Measurements from ENCODE around the gene NDE1.

The NDE1 gene

DNA sequence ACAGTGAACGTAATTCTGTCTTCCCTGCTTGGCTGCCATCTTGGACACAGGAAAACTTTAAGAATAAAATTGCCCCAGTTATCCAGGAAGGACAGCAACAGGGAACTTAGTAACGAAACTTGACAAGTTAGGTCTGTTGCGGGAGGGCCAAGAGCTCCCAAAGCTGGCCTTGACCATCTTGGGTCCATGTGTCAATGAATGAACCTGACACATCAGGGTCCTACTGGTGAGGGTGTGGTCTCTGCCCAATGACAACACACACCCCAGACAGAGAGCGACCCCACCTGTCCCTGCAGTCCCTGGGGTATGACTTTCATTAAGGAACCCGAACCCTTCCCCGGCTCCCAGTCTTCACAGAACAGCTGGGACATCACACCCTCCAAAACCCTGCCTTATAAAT, 96.3 kb downstream of the NDE1 start:
- H4K20me1 ChIP-seq (ENCODE audit: insufficient read depth): no peaks in the 10 kb centered on the region
- no peaks in the 10 kb centered on the region for H3K79me2 ChIP-seq (ENCODE audit: insufficient read depth, low read depth)
- no peaks in the 10 kb centered on the region for H3K27me3 ChIP-seq (ENCODE audit: insufficient read depth, low read depth)
- H3K36me3 ChIP-seq (ENCODE audit: insufficient read depth): no peaks in the 10 kb centered on the region
- no peaks in the 10 kb centered on the region for H3K4me1 ChIP-seq (ENCODE audit: low read depth, poor library complexity, severe bottlenecking)
- no peak overlapping the region for H3K9ac ChIP-seq
- no peak overlapping the region for H2AFZ ChIP-seq (ENCODE audit: low read depth)
- H3K4me3 ChIP-seq (IDR thresholded peaks at IDR 0.05; ENCODE audit: insufficient read depth, low read depth, low read length): no peak overlapping the region
- H3K27ac ChIP-seq: no peak overlapping the region
- TF ChIP-seq, protein P1, sequence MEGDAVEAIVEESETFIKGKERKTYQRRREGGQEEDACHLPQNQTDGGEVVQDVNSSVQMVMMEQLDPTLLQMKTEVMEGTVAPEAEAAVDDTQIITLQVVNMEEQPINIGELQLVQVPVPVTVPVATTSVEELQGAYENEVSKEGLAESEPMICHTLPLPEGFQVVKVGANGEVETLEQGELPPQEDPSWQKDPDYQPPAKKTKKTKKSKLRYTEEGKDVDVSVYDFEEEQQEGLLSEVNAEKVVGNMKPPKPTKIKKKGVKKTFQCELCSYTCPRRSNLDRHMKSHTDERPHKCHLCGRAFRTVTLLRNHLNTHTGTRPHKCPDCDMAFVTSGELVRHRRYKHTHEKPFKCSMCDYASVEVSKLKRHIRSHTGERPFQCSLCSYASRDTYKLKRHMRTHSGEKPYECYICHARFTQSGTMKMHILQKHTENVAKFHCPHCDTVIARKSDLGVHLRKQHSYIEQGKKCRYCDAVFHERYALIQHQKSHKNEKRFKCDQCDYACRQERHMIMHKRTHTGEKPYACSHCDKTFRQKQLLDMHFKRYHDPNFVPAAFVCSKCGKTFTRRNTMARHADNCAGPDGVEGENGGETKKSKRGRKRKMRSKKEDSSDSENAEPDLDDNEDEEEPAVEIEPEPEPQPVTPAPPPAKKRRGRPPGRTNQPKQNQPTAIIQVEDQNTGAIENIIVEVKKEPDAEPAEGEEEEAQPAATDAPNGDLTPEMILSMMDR (conservative IDR thresholded peaks at IDR 0.05; ENCODE audit: low read depth, low read length): no peak
- no peak overlapping the region for H3K4me2 ChIP-seq

DNA sequence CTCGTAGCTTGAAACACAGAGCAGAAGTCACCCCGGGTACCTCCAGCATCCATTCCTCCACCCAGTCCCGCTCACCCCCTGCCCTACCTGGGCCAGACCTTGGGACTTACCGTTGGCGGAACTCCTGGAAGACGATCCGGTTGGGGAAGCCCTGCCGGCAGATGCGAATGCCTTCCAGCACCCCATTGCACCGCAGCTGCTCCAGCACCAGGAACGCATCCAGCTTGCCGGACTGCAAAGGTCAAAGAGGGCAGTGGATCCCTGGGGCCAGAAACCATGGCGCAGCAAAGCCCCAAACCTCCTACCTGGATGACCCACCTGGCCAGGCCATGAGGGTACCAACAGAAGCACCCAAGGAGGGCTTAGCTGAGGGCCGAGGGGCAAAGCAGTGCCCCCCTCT, 97.9 kb downstream of the NDE1 start:
- no peaks in the 10 kb centered on the region for H4K20me1 ChIP-seq (ENCODE audit: insufficient read depth)
- no peaks in the 10 kb centered on the region for H3K79me2 ChIP-seq (ENCODE audit: insufficient read depth, low read depth)
- TF ChIP-seq, protein P1 (conservative IDR thresholded peaks at IDR 0.05; ENCODE audit: low read depth, low read length): no peak
- H3K4me3 ChIP-seq (IDR thresholded peaks at IDR 0.05; ENCODE audit: insufficient read depth, low read depth, low read length): no peak overlapping the region
- no peaks in the 10 kb centered on the region for H3K36me3 ChIP-seq (ENCODE audit: insufficient read depth)
- H3K4me1 ChIP-seq (ENCODE audit: low read depth, poor library complexity, severe bottlenecking): no peaks in the 10 kb centered on the region
- H3K27ac ChIP-seq: no peak overlapping the region
- no peak overlapping the region for H2AFZ ChIP-seq (ENCODE audit: low read depth)
- no peak overlapping the region for H3K4me2 ChIP-seq
- H3K27me3 ChIP-seq (ENCODE audit: insufficient read depth, low read depth): no peaks in the 10 kb centered on the region
- no peak overlapping the region for H3K9ac ChIP-seq

DNA sequence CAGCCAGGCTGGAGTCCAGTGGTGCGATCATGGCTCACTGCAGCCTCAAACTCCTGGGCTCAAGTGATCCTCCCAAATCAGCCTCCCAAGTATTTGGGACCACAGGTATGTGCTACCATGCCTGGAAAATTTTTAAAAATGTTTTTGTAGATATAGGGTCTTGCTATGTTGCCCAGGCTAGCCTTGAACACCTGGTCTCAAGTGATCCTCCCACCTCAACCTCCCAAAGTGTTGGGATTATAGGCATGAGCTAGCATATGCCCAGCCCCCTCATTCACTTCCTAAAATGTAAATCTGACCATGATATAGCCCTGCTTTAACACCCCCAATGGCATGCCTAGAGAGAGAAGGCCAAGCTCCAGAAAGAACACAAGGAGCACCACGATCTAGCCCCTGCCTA, 98.6 kb downstream of the NDE1 start:
- H3K36me3 ChIP-seq (ENCODE audit: insufficient read depth): no peaks in the 10 kb centered on the region

DNA sequence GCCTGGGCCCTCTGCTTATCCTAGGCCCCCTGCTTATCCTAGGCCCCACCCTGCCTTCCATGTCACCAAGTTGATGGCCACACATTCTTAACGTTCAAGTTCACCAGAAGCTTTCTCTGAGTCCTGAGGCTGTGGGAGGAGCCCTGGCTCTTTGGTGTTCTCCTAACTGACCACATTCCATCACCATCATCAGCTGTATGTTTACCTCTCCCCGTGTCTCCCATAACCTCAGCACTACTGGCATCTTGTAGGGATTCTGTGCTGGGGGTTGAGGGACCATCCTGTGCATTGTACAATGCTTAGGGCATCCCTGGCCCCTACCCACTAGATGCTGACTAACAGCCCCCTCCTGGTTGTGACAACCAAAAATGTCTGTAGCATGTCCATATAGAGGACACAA, 99.3 kb downstream of the NDE1 start:
- Histone ChIP-seq H3K27me3 (ENCODE audit: insufficient read depth, low read depth) (no peaks in the 10 kb centered on the region), H3K4me1 (ENCODE audit: low read depth, poor library complexity, severe bottlenecking) (no peaks in the 10 kb centered on the region), H3K4me3 (IDR thresholded peaks at IDR 0.05; ENCODE audit: insufficient read depth, low read depth, low read length) (no peak overlapping the region), H3K79me2 (ENCODE audit: insufficient read depth, low read depth) (no peaks in the 10 kb centered on the region), H2AFZ (ENCODE audit: low read depth) (no peak overlapping the region), H3K9ac (no peak overlapping the region), H3K4me2 (no peak overlapping the region), H3K27ac (no peak overlapping the region), H3K36me3 (ENCODE audit: insufficient read depth) (no peaks in the 10 kb centered on the region), H4K20me1 (ENCODE audit: insufficient read depth) (no peaks in the 10 kb centered on the region)
- TF ChIP-seq, protein P1 (conservative IDR thresholded peaks at IDR 0.05; ENCODE audit: low read depth, low read length): no peak

More for the DNA sequence above, 98.6 kb downstream of the NDE1 start:
- H3K9ac ChIP-seq: no peak overlapping the region
- H3K4me2 ChIP-seq: no peak overlapping the region
- no peaks in the 10 kb centered on the region for H4K20me1 ChIP-seq (ENCODE audit: insufficient read depth)
- no peaks in the 10 kb centered on the region for H3K27me3 ChIP-seq (ENCODE audit: insufficient read depth, low read depth)
- no peak overlapping the region for H2AFZ ChIP-seq (ENCODE audit: low read depth)
- H3K4me1 ChIP-seq (ENCODE audit: low read depth, poor library complexity, severe bottlenecking): no peaks in the 10 kb centered on the region
- H3K4me3 ChIP-seq (IDR thresholded peaks at IDR 0.05; ENCODE audit: insufficient read depth, low read depth, low read length): no peak overlapping the region
- TF ChIP-seq, protein P1 (conservative IDR thresholded peaks at IDR 0.05; ENCODE audit: low read depth, low read length): no peak
- no peak overlapping the region for H3K27ac ChIP-seq
- no peaks in the 10 kb centered on the region for H3K79me2 ChIP-seq (ENCODE audit: insufficient read depth, low read depth)
